G401.6 (cell line): ENCODE data around the gene HOXC5.

ENCODE experiments used
- FAIRE-seq: peaks from 2 replicates; lab custom pipeline; 2012; peaks lifted over from hg19 to GRCh38; lab: Jason Lieb, UNC

The HOXC5 gene

DNA sequence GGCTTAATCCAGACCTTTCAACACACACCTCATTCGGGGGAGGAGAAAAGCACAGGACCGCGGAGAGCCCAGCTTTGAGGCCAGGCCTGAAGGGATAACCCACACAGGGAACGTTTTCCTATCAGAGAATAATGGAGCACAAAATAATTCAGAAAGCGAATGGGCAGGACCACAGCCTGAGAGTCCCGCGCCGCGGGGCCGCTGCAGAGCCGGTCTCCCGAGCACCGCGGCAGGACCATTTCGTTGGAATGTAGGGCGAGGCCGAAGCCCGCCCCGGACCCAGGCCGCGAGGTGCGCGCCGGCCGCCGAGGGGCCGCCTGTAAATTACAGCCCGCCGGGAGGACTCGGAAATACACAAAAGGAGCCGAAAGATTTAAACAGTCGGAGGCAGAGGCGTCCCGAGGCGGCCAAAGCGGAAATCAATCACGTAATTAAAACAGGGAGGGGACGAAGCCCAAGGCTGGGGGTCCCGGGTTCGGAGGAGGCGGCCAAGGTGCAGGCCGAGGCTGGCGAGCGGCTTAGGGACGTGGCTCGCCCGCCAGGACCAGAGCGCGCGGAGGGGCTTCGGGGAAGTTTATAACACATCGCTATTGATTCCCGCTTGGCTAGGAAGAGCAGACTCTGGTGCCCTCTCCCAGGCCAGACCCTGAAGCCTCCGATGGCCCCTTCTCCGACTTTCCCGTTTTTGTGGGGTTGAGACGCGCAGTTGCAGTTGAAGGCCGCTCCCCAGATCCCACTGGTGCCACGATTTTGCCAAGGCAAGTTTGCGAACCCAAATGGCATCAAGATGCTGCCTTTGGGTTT lies 14.5 kb downstream of the HOXC5 start:
- FAIRE-seq, result no peak

- FAIRE-seq, result no peak
Measured at GRCh38 chr12:54047964-54048303, 15.1 kb downstream of the HOXC5 start.

DNA sequence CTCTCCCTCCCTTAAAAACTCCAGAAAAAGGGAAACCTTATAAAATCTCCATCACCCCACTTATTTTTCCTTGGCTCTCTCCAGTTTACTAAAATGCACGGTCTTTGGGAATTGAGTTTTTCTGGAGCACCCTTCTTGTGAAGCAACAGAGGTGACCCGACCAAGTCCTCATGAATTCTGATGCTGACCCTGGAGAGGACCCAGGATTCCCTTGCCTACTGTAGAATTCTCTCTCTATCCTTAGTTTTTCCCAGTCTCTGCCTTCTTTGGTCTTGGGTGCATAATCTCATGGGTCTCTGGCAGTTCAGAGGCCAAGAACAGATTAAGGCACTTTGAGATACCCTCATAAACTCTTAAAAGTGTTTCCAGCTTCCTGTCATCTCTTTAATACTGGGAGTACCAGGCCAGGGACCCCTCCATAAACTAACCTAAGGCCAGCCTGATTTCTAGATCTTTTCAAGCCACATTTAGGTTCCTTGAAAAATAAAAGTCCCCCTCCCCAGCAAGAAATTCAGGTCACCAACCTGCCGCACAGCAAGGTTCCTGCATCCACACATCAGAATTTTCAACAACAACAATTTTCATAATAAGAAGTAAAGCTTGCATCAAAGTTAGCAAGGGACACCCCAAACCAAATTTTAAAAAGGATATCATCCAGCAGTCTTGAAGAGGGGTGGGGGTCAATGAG lies 15.7 kb downstream of the HOXC5 start:
- FAIRE-seq, result no peak

DNA sequence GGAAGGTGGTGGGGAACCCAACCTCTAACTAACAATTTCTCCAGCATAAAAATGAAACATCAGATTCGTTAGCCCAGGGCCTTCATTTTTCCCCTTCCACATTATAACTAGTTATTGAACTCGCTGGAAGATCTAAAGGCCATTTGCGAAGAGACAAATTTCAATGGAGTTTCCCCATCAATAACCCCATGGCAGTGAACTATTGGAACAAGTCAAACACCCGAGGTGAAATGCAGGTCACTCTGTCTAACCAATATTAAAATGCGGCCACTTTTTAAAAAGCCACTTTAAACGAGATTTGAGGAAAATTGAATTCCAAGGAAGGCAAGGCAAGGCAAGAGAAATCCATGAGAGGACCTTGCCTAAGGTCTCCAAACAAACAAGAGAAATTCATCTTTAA lies 16.3 kb downstream of the HOXC5 start:
- FAIRE-seq, result no peak

DNA sequence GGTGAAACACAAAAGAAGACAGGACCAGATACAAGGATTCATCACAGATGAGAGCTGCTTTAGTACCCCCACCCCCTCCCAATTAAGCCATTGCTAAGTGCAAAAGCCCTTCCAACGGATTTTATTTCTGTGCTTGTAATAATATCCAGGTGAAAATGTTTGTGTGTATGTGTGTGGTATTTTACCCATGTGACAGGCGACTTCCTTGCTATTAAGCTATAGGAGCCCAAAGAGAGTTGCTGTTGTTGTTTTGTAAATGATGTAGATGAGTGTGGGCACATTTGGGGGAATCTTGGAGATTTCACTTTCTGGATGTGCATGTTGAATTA lies 17.6 kb downstream of the HOXC5 start:
- no peak for FAIRE-seq

GRCh38 chr12:54051026-54051842 lies 18.4 kb downstream of the HOXC5 start:
- no peak for FAIRE-seq

DNA sequence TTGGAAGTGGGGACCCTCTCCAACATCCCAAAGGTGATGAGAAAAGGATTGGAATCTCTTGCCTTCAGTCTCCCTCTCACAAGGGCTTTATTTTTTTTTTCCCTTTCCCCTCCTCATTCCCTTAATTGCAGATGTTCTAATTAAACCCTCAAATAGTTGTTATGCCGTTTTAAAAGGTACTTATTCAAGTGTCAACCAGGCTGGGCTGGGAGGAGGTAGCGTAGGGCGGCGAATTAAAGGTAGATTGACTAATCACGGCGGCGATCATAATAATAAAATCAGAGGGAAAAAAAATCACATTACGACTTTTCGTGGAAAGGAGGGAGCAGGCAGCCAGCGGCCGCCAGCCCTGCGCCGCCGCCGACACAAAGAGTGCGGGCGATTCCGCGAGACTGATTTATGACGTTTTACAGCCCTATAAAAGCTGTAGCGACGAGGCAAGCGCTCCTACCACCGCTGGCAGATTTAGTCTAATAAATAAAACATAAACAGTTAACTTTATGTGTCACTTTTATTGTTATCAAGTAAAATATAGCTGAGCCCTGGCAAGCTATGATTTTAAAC lies 19.1 kb downstream of the HOXC5 start:
- FAIRE-seq, result peak; percentile 88

GRCh38 chr12:54052438-54053002 lies 19.7 kb downstream of the HOXC5 start:
- FAIRE-seq, result no peak

DNA sequence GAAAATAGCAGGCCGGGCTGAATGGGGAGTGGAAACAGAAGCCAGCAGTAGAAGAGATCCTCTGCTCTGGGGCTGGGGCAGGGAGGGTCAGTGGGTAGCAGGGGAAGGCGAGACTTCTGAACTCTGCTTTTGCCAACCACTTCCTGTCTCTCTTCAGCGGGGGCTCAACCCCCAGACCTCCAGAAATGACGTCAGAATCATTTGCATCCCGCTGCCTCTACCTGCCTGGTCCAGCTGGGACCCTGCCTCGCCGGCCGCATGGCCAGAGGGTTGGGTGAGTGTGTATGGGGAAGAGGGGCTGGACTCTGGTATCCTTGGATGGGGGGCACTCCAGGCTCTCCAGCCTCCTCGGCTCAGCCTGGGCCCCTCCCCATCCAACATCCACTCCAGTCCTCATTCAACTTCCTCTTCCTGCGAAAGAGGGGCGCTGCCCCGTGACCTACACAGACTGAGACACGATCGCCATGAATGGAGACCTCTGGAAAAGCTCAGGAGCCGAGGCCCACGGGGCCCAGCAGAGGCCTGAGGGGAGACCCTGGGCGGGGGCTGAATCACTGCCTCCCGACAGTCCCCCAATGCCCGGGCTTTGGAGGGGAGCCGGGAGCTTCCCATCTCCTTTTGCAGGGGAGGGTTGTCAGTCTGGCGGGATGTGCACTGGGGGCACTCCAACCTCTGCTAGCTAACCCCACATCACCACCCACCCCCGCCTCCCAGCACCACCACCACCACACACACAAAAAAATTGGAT lies 20.3 kb downstream of the HOXC5 start:
- no peak for FAIRE-seq

DNA sequence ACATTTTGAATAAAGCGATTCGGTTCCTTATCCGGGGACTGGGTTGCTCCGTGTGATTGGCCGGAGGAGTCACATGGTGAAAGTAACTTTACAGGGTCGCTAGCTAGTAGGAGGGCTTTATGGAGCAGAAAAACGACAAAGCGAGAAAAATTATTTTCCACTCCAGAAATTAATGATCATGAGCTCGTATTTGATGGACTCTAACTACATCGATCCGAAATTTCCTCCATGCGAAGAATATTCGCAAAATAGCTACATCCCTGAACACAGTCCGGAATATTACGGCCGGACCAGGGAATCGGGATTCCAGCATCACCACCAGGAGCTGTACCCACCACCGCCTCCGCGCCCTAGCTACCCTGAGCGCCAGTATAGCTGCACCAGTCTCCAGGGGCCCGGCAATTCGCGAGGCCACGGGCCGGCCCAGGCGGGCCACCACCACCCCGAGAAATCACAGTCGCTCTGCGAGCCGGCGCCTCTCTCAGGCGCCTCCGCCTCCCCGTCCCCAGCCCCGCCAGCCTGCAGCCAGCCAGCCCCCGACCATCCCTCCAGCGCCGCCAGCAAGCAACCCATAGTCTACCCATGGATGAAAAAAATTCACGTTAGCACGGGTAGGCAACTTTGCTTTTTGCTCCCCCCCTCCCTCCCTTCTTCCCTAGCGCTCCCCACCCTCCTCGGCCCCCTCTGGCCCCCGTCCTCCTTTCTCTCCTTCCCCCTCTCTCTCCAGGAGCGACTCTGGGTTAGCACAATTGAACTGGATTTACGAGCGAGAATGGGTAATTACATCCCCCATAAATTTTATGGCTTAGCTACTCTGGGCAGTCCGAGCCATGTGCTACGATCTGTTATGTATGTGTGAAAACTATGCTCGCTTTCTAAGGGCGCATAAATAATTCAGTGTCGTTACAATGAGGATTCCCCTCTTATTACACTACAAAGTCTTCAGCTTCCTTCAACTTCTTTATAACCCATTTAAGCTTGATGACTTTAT lies 21.2 kb downstream of the HOXC5 start, which contains the start of gene HOXC4:
Gene HOXC4, plus strand, starts transcription at position 85 of the 991 bp plus-strand sequence. Its CDS starts 88 bp downstream, at position 173.
- FAIRE-seq, result peak; percentile 90

GRCh38 chr12:54054742-54055194 lies 21.9 kb downstream of the HOXC5 start:
- no peak for FAIRE-seq

DNA sequence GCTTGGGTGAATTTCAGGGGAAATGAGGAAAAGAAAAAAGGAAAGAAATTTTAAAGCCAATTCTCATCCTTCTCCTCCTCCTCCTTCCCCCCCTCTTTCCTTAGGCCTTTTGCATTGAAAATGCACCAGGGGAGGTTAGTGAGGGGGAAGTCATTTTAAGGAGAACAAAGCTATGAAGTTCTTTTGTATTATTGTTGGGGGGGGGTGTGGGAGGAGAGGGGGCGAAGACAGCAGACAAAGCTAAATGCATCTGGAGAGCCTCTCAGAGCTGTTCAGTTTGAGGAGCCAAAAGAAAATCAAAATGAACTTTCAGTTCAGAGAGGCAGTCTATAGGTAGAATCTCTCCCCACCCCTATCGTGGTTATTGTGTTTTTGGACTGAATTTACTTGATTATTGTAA lies 22.7 kb downstream of the HOXC5 start:
- no peak for FAIRE-seq

- FAIRE-seq, result no peak
Measured at GRCh38 chr12:54056110-54056509, 23.3 kb downstream of the HOXC5 start.

- FAIRE-seq, result no peak
Measured at GRCh38 chr12:54058128-54058768, 25.4 kb downstream of the HOXC5 start.

DNA sequence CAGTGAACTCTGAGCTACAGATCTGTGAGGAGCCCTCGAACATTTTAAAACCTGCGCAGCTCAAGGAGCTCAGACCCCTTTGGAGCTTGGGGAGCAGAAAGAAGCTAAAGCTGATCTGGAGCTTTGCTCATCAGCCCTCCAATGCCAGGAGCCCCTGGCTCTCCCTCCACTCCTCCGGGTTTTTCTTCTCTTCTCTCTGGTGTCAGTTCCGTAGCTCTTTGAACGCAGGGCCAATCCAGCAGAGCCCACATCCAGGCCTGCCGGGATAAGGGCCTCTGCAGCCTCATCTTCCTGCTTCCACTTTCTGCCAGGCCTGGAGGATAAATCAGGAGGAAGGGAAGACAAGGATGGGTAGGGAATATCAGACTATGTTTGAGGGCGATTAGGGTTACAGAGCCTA lies 26.8 kb downstream of the HOXC5 start:
- FAIRE-seq, result no peak

- no peak for FAIRE-seq
Measured at GRCh38 chr12:54060174-54060974, 27.5 kb downstream of the HOXC5 start.

- FAIRE-seq, result no peak
Measured at GRCh38 chr12:54060975-54061778, 28.3 kb downstream of the HOXC5 start.

- no peak for FAIRE-seq
Measured at GRCh38 chr12:54065677-54066076, 32.8 kb downstream of the HOXC5 start.
